ENCODE data around the gene ELMO3.

The ELMO3 gene

DNA sequence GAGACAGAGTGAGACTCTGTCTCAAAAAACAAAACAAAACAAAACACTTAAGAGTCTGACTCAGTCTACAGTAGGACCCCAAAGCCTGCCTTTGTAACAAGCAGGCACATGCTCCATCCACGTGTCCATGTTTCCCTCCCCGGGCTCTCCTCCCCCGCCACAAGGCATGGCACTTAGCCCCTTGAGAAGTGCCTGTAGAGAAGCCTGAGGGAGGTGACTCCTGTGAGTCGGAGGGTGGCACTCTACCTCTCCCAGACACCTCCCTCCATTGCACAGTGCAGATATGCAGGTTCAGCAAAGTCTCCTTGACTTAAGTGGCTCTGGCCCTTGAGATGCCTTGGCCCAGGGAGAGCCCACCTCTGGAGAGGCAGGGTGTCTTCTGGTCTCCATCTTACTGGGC lies 41.6 kb downstream of the ELMO3 start:
- DNase-seq (ENCODE audit: low read depth in 3 of 3) = no peak

GRCh38 chr16:67241008-67241900 lies 42.3 kb downstream of the ELMO3 start:
- DNase-seq (ENCODE audit: low read depth in 3 of 3) = no peak

DNA sequence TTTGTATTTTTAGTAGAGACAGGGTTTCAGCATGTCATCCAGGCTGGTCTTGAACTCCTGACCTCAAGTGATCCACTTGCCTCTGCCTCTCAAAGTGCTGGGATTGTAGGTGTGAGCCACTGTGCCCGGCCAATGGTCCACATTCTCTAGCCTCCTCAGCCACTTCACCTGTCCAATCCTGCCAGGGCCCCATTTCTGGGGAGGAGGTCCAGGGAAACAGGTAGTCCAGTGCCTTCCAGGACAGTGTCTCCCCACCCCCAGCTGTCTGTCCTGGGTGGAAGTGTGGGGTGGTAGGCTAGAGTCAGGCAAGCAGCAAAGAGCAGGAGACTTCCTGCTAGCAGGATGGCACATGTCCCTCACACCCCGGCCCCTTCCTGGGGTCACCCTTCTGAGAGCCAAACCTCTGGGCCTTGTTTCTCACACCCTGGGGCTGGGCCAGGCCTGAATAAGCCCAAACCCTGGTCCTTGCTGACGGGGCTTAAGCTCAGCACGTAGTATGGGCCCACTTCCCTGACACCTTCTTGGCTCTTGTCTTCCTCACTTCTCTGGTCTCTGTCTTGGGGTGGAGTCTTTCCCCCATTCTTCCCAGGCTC lies 43.3 kb downstream of the ELMO3 start:
- no peak for DNase-seq (ENCODE audit: low read depth in 3 of 3)

DNA sequence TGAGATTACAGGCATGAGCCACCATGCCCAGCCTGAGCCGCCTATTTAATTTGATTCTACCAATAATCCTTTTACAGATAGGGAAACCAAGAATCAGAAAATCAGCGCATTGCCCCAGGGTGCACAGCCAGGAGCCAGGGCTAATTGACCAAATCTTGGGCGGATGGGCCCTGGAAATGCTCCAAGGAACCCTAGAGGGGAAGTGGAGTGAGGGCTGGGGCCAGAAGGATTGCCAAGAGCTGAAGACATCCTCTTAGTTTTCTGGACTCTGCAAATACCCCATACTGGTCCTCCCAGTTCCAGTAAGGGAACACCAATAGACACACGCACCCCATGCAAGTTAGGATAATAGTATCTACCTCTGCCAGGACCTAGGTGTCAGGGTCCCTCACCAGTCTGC lies 44.5 kb downstream of the ELMO3 start:
- no peak for DNase-seq (ENCODE audit: low read depth in 3 of 3)

DNA sequence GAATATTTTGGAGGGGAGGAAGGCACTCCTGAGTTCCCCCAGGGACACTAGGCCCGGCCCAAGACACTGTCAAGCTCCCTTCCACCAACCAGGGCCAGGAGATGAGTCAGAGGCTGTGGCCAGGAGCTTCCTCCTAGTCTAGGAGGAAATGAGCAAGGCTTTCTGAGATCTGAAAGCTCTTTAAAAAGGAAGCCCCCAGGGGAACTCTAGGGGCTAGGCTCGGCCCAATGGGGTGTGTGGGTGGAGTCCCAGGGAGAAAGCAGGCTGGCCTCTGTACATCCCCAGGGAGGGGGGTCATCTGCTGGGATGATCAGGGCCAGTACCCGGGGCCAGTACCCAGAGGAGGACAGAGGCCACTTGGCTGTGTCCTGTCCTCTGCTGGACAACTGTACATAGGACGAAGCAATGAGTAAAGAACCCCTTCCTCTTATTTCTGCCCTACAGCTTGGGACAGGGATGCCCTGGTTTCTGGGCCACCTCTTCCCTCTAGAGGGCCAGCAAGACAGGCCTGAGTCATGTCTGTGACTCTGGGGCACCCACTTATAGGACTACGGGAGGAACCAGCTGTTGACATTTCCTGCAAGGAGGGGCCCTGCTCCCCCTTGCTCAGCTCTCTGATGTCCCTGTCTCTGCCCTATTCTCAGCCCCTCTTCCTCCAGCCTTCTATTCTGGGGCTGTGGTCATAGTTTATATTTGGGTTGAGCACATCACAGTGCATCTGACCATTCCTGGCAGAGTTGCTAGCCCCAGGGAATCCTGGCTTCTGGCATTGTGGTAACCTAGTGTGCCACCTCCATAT lies 45.7 kb downstream of the ELMO3 start:
- DNase-seq (ENCODE audit: low read depth in 3 of 3) = peak in 2 of 3 experiments; percentile 71 to 79

DNA sequence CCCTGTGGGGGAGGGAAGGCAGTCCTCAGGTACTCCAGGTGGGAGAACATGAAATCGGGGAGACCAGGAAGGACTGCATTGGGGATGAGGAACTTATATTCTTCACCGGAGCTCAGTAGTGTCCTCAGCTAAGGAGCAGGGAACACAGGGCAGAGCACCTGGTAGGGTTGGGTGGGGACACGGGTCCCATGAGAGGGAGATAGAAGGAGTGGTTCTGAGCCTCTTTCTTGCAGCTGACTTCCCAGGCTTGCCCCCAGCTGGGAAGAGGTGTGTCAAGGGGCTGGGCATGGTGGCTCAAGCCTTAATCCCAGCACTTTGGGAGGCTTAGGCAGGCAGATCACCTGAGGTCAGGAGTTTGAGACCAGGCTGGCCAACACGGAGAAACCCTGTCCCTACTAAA lies 46.3 kb downstream of the ELMO3 start:
- no peak for DNase-seq (ENCODE audit: low read depth in 3 of 3)

GRCh38 chr16:67245674-67246080 lies 46.7 kb downstream of the ELMO3 start:
- no peak for DNase-seq (ENCODE audit: low read depth in 3 of 3)

- DNase-seq (ENCODE audit: low read depth in 3 of 3) = peak in 1 of 3 experiments; percentile 55
Observed at GRCh38 chr16:67246081-67246755, 47.3 kb downstream of the ELMO3 start.

DNA sequence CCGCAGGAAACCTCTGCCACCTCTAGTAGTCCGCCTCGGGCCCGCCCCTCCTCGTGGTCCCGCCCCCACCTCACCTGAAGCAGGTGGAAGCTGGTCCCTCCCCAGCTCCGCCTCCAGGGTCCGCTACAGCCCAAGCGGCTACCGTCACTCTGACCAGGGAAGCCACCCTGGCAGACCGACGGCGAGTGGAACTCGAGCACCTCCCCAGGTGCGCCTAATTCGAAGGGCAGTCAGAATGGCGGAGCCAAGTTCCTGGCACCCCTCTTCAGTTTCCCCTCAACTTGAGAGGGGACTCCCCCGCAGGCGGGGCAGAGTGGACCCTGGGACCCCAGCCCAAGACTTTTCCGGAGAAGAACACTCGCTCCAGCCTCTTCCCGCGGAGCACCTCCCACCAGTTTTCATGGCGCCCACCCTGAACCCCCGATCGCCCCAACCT lies 47.8 kb downstream of the ELMO3 start:
- DNase-seq (ENCODE audit: low read depth in 3 of 3) = no peak

- DNase-seq (ENCODE audit: low read depth in 3 of 3) = peak; percentile 92 to 99 (median 92)
Observed at GRCh38 chr16:67247192-67248072, 48.5 kb downstream of the ELMO3 start, which contains the start of gene FHOD1. Gene FHOD1 (minus strand): TSS chr16:67247481. CDS start chr16:67247410, 71 bp downstream.

GRCh38 chr16:67248073-67248400 lies 49.1 kb downstream of the ELMO3 start:
- DNase-seq (ENCODE audit: low read depth in 3 of 3) = no peak

- no peak for DNase-seq (ENCODE audit: low read depth in 3 of 3)
Observed at GRCh38 chr16:67248401-67249177, 49.7 kb downstream of the ELMO3 start, which contains the start of gene SLC9A5. Gene SLC9A5 (plus strand): TSS chr16:67248979. CDS start chr16:67249015, 36 bp downstream.

DNA sequence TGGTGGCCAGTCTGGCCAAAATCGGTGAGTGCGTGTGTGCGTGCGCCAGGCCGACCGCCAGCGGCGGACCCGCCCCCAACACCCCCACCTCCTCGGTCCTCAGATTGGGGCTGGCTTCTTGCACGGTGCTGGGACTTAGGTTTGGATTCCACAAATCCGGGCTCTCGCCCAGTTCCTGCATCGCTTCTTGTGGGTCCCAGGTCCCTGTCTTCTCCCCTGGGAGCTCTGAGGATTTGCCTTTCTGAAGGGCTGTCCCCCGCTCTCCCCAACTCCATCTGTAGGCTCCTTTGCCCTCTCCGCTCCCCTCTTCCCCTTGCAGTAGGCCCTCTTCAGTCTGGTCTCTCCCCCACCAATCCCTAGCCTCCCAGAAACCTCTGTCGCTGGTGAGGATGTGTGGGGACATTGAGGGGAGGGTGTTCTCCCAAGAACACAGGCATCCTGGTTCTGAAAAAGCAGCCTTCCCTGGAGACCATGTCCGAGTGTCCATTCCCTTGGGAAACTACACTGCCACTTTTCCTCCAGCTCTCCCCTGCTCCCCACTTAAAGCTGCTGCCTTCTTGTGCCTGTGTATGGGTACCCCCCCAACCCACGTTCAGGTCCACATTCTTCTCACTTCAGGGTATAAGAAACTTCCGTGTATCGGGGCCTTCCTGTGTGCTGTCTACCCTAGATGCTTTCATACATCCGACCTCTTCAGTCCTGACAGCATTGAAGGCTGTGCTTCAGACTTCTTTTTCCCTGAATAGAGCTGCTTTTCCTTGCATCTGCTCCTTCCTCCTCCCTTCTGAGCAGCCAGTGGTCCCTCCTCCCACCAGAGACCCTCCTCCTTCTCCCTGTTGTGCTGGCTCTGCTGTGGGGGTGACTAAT lies 50.5 kb downstream of the ELMO3 start:
- no peak for DNase-seq (ENCODE audit: low read depth in 3 of 3)

GRCh38 chr16:67250045-67250327 lies 51.1 kb downstream of the ELMO3 start:
- DNase-seq (ENCODE audit: low read depth in 3 of 3) = no peak

DNA sequence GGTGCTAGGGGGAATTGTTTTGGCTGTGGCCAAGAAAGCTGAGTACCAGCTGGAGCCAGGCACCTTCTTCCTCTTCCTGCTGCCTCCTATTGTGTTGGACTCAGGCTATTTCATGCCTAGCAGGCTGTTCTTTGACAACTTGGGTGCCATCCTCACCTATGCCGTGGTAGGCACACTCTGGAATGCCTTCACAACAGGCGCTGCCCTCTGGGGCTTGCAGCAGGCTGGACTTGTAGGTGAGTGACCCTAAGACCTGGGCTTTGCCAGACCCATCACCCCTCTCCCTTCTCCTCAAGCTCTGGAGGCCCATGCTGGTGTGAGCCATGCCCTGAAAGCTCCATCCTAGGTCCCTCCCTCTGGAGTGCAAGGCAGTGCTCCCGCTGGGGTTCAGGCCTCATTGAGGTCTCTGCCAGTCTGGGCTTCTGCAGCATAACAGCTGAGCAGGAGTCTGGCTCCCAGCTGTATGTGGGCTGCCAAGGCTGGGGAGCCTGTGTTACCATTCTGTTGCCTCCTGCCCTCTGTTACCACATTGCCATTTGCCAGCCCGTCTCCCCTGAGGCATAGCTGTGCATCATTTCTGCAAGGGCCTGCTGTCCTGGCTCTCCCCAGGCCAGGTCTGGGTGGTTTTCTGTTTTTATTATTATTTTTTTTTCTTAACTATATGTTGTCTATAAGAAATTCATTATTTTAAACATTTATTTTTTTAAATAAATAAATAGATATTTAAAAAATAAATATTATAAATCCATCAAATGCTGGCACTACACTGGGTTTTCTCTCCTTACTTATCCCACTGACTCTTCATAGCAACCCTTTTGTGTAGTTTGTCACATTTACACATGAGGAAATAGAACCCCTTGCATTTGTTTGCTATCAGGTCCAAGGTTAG lies 53.9 kb downstream of the ELMO3 start:
- no peak for DNase-seq (ENCODE audit: low read depth in 3 of 3)
